ENCODE data around the gene C10orf90. TPM values are rescaled to one million over a fixed set of nuclear protein-coding genes. Genes with fewer than 3 reads are reported as not detected.

C10orf90 gene
- total RNA-seq, 4 donors from 2014 or later, result 0.26 TPM; not detected in 3

DNA sequence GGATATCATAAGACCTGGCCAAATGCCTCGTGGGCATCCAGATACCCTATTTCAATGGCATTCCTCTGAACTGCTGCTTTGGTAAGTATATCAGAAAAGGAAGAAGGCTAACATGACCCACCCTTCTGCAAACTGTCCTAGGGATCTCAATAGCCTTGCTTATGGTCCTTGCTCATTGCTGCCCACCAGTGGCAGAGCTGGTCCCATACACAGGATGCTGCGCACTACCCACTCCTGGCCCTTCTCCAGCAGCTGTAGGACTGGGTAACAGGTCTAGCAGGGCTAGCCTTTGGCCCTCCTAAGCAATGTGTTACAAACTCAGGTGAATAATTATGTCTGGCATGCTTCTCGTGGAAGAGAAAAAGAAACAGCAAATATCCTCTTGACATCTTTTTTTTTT lies 72.5 kb downstream of the C10orf90 start:
- Histone ChIP-seq H3K27me3 (no peaks in the 10 kb centered on the region), H3K4me3 (no peak overlapping the region), H3K36me3 (no peaks in the 10 kb centered on the region), H3K27ac (no peak overlapping the region), H3K9me3 (no peaks in the 10 kb centered on the region), H3K4me1 (peaks cover 0 to 7% (median 0%) of the 10 kb centered on the region in 3 donors)
- no peak for DNase-seq
- intact Hi-C loops (cut with DNase I), result no loop called here
- 13 to 51% methylated on average over 2 to 3 of the region's 3 CpGs for WGBS, 2 donors
- TF ChIP-seq, protein P1, sequence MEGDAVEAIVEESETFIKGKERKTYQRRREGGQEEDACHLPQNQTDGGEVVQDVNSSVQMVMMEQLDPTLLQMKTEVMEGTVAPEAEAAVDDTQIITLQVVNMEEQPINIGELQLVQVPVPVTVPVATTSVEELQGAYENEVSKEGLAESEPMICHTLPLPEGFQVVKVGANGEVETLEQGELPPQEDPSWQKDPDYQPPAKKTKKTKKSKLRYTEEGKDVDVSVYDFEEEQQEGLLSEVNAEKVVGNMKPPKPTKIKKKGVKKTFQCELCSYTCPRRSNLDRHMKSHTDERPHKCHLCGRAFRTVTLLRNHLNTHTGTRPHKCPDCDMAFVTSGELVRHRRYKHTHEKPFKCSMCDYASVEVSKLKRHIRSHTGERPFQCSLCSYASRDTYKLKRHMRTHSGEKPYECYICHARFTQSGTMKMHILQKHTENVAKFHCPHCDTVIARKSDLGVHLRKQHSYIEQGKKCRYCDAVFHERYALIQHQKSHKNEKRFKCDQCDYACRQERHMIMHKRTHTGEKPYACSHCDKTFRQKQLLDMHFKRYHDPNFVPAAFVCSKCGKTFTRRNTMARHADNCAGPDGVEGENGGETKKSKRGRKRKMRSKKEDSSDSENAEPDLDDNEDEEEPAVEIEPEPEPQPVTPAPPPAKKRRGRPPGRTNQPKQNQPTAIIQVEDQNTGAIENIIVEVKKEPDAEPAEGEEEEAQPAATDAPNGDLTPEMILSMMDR (IDR thresholded peaks at IDR 0.05), result peak in 2 of 6 experiments; percentile 11 to 50
- no peak for TF ChIP-seq POLR2A (IDR thresholded peaks at IDR 0.05)

DNA sequence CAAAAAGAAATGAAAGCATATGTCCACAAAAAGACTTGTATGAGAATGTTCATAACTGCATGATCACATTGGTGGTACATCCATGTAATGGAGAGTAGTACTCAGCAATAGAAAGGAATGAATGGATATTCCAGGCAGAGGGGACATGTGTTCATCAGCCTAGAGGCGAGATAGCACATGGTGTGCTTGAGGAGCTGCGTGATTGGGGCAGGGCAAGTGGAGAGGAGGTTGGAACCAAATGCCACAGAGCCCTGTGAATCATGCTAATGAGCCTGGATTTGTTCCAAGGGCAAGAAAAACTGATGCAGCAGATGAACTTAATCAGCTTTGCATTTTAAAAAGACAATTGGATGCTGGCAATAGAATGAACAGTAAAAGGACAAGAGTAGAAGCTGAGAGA lies 73.3 kb downstream of the C10orf90 start:
- WGBS, 2 donors, result 49 to 67% methylated on average over 2 of the region's 2 CpGs
- TF ChIP-seq POLR2A (IDR thresholded peaks at IDR 0.05), result no peak
- TF ChIP-seq, protein P1 (IDR thresholded peaks at IDR 0.05), result no peak
- Histone ChIP-seq H3K4me1 (peaks cover 0 to 7% (median 0%) of the 10 kb centered on the region in 3 donors), H3K36me3 (no peaks in the 10 kb centered on the region), H3K4me3 (no peak overlapping the region), H3K9me3 (no peaks in the 10 kb centered on the region), H3K27ac (no peak overlapping the region), H3K27me3 (no peaks in the 10 kb centered on the region)
- no peak for DNase-seq
- intact Hi-C loops (cut with DNase I), result no loop called here

DNA sequence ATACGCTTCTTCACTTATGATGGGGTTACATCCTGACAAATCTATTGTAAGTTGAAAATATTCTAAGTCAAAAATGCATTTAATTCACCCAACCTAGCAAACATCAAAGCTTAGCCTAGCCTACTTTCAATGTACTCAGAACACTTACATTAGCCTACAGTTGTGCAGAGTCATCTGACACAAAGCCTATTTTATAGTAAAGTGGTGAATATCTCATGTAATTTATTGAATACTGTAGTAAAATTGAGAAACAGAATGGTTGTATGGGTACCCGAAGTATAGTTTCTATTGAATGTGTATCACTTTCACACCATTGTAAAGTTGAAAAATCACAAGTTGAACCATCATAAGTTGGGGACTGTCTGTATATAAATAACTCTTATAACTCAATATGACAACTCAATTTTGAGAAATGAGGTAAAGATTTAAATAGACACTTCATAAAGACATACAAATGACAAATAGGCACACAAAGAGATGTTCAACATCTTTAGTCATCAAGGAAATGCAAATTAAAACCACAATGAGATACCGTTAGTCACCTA lies 73.9 kb downstream of the C10orf90 start:
- peaks cover 0 to 7% (median 0%) of the 10 kb centered on the region in 3 donors for H3K4me1 ChIP-seq
- TF ChIP-seq POLR2A (IDR thresholded peaks at IDR 0.05), result no peak
- TF ChIP-seq, protein P1 (IDR thresholded peaks at IDR 0.05), result no peak
- intact Hi-C loops (cut with DNase I), result no loop called here
- DNase-seq, result no peak
- H3K27me3 ChIP-seq, result no peaks in the 10 kb centered on the region
- H3K9me3 ChIP-seq, result no peaks in the 10 kb centered on the region
- H3K4me3 ChIP-seq, result no peak overlapping the region
- H3K36me3 ChIP-seq, result no peaks in the 10 kb centered on the region
- no peak overlapping the region for H3K27ac ChIP-seq
- 73 to 75% methylated on average over 3 of the region's 3 CpGs for WGBS, 2 donors

DNA sequence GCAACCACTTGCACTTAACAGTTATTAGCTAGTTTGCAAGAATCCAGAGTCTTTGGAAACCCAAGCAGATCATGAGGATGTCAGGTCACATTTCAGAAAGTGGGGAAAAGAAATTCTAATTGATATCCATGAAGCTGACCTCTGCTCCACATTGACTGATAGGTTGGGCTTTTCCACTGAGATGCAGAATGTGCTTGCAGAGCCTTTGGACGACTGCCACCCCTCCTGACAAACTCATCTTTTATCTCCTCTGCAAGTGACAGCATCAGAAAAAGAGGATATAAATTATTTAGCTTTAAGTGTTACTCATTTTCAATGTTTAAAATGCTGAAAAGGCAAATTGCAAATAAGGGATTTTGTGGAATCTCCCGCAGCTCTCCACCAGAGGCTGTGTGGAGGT lies 75.3 kb downstream of the C10orf90 start:
- intact Hi-C loops (cut with DNase I), result no loop called here
- no peaks in the 10 kb centered on the region for H3K36me3 ChIP-seq
- 17 to 28% methylated on average over 2 of the region's 2 CpGs for WGBS, 2 donors

DNA sequence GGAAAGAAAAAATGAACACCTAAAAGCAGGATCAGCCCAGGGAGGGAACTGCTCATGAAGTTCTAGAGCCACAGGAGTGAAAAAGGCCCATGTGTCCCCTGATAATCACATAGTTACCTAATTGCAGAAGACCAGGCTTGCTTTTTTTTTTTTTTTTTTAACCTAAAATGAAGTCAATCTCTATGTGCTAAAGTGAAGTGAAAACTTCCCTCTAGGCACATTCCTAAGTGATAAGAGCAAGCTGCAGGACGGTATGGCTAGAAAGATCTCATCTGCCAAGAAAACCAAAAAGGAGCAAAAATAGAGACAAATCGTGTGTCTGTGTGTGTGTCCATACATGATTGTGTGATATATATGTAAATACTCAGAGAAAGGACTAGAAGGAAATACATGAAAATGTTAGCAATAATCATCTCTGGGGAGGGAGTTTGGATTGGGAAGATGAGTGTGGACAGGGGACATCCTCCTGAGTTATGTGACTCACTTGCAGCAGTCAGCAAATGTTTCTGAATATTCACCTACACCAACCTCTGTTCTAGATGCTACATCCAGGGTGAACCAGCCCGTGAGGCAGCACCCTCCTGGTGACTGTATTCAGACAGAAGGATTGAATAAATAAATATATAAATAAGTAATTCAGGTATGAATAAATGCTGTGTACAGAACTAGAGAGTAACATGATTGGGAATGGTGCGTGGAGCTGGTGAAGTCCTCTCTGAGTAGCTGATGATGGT lies 76.4 kb downstream of the C10orf90 start:
- intact Hi-C loops (cut with DNase I), result no loop called here
- TF ChIP-seq, protein P1 (IDR thresholded peaks at IDR 0.05), result no peak
- no peak for TF ChIP-seq POLR2A (IDR thresholded peaks at IDR 0.05)
- DNase-seq, result no peak
- Histone ChIP-seq H3K27me3 (peaks cover 0 to 3% (median 0%) of the 10 kb centered on the region in 4 donors), H3K4me3 (no peak overlapping the region), H3K27ac (no peak overlapping the region), H3K4me1 (peaks cover 0 to 7% (median 0%) of the 10 kb centered on the region in 3 donors), H3K9me3 (no peaks in the 10 kb centered on the region), H3K36me3 (no peaks in the 10 kb centered on the region)
- WGBS, 2 donors, result 61 to 69% methylated on average over 4 of the region's 4 CpGs

More for the DNA sequence above, 75.3 kb downstream of the C10orf90 start:
- Histone ChIP-seq H3K9me3 (no peaks in the 10 kb centered on the region), H3K4me1 (peaks cover 0 to 7% (median 0%) of the 10 kb centered on the region in 3 donors), H3K27me3 (peaks cover 0 to 3% (median 0%) of the 10 kb centered on the region in 4 donors), H3K4me3 (no peak overlapping the region), H3K27ac (no peak overlapping the region)
- TF ChIP-seq POLR2A (IDR thresholded peaks at IDR 0.05), result no peak
- TF ChIP-seq, protein P1 (IDR thresholded peaks at IDR 0.05), result no peak
- no peak for DNase-seq

Measured in esophagus squamous epithelium (tissue), 5 donors.